ENCODE measurements around the gene NRXN3.

The NRXN3 gene

DNA sequence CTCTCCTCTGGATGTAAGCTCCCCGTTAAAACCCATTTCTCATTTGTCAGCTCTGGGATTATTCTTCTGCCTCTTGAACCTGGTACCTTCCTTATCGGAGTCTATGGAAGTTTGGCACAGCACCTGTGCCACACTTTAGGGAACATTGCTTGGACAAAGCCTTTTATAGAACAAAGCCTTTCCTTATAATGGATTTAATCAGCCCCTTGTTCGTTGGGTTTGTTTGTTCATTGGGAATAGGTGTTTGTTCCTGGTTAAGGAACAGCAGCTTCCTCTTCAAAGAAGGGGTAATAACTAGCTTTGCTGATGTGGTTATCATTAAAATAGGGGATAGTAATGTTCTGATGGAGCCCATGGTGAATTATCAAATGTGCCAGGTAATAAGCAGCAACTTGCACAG, 70.4 kb downstream of the NRXN3 start:
- H3K79me2 ChIP-seq (ENCODE audit: control insufficient read depth, insufficient read depth, low read length, unreplicated experiment), result no peaks in the 10 kb centered on the region
- H3K4me1 ChIP-seq (ENCODE audit: control insufficient read depth, insufficient read depth, low read length, unreplicated experiment), result no peaks in the 10 kb centered on the region
- no peak overlapping the region for H3K4me3 ChIP-seq (ENCODE audit: low read depth, low read length)
- H3K36me3 ChIP-seq (ENCODE audit: insufficient read depth, low read length), result no peaks in the 10 kb centered on the region
- no peak overlapping the region for H3K27ac ChIP-seq (ENCODE audit: low read depth, low read length)
- no peak overlapping the region for H2AFZ ChIP-seq (ENCODE audit: low read length, unreplicated experiment)
- no peaks in the 10 kb centered on the region for H3K27me3 ChIP-seq (ENCODE audit: insufficient read depth, low read length)

DNA sequence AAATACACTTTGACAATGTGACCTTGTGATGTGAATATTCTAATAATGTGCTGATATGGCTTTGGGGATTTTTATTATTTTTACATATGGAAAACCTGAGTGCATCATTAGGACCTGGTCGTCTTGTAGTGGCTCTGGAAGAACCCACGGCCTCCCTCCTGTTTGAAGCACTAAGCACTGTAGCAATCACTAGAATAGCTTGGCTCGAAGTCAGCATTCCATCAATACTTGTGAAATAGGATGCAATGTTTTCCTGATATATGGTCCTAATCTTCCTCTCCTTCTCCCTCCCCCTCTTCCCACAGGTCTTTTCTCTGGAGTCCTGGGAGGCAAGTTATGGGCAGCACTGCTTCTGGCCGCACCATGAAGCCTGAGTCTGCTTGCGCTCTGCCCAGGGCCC, 71.9 kb downstream of the NRXN3 start:
- Histone ChIP-seq H3K79me2 (ENCODE audit: control insufficient read depth, insufficient read depth, low read length, unreplicated experiment) (no peaks in the 10 kb centered on the region), H3K27ac (ENCODE audit: low read depth, low read length) (no peak overlapping the region), H3K36me3 (ENCODE audit: insufficient read depth, low read length) (no peaks in the 10 kb centered on the region), H3K4me1 (ENCODE audit: control insufficient read depth, insufficient read depth, low read length, unreplicated experiment) (no peaks in the 10 kb centered on the region), H3K4me3 (ENCODE audit: low read depth, low read length) (no peak overlapping the region), H3K27me3 (ENCODE audit: insufficient read depth, low read length) (no peaks in the 10 kb centered on the region), H2AFZ (ENCODE audit: low read length, unreplicated experiment) (no peak overlapping the region)

- Histone ChIP-seq H3K27me3 (ENCODE audit: insufficient read depth, low read length) (no peaks in the 10 kb centered on the region), H3K4me1 (ENCODE audit: control insufficient read depth, insufficient read depth, low read length, unreplicated experiment) (no peaks in the 10 kb centered on the region)
Observed at GRCh38 chr14:78243187-78243586, 73.0 kb downstream of the NRXN3 start.

DNA sequence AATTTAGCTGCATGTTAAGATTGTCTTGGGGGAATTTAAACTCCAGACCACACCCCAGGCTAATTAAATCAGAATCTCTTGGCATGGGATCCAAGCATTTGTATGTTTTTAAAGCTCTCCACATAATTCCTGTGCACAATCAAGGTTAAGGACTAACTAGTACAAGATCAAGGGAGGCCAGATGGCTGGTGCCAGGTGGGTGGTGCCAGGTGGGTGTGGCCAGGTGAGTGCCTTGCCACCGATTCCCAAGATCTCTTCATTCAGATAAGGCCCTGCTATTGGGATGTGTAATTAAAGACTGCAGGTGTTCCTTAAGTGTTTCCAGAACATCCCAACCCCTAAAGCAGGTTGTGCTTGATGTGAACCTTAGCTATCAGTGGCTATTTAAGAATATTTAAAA, 75.1 kb downstream of the NRXN3 start:
- H3K79me2 ChIP-seq (ENCODE audit: control insufficient read depth, insufficient read depth, low read length, unreplicated experiment), result no peaks in the 10 kb centered on the region
- no peaks in the 10 kb centered on the region for H3K36me3 ChIP-seq (ENCODE audit: insufficient read depth, low read length)
- no peak overlapping the region for H3K27ac ChIP-seq (ENCODE audit: low read depth, low read length)
- no peak overlapping the region for H3K4me3 ChIP-seq (ENCODE audit: low read depth, low read length)
- H3K4me1 ChIP-seq (ENCODE audit: control insufficient read depth, insufficient read depth, low read length, unreplicated experiment), result no peaks in the 10 kb centered on the region
- H2AFZ ChIP-seq (ENCODE audit: low read length, unreplicated experiment), result no peak overlapping the region
- no peaks in the 10 kb centered on the region for H3K27me3 ChIP-seq (ENCODE audit: insufficient read depth, low read length)

More at GRCh38 chr14:78243187-78243586, 73.0 kb downstream of the NRXN3 start:
- Histone ChIP-seq H3K4me3 (ENCODE audit: low read depth, low read length) (no peak overlapping the region), H3K36me3 (ENCODE audit: insufficient read depth, low read length) (no peaks in the 10 kb centered on the region), H3K27ac (ENCODE audit: low read depth, low read length) (no peak overlapping the region), H2AFZ (ENCODE audit: low read length, unreplicated experiment) (no peak overlapping the region), H3K79me2 (ENCODE audit: control insufficient read depth, insufficient read depth, low read length, unreplicated experiment) (no peaks in the 10 kb centered on the region)

DNA sequence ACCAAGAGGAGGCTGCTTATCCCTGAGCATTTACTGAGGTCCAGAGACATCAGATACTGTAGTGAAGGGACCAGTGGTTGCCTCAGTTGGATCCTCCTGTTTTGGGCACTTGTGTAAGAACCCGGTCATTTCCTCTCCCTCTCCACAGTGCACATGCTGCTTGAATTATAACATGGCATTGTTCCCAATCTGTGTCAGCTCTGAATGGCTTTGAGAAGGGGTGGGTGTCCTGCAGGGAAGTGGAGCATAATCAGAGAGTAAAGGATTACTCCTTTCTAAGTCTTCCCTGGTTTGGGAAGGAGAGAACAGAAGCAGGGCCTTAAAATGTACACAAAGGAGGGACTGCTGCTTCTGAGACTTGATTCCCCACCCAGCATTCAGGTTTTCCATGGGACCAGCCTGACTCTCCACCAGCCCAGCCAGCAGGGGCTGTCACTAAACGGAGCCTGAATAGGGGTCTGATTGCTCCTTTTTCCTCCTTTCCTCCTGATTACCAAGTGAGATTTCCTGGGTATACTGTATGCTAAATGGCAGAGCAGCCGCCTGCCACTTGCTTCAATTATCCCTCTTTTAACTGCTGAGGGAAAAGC, 78.4 kb downstream of the NRXN3 start:
- H3K79me2 ChIP-seq (ENCODE audit: control insufficient read depth, insufficient read depth, low read length, unreplicated experiment), result no peaks in the 10 kb centered on the region
- no peak overlapping the region for H2AFZ ChIP-seq (ENCODE audit: low read length, unreplicated experiment)
- no peaks in the 10 kb centered on the region for H3K27me3 ChIP-seq (ENCODE audit: insufficient read depth, low read length)
- no peak overlapping the region for H3K4me3 ChIP-seq (ENCODE audit: low read depth, low read length)
- H3K27ac ChIP-seq (ENCODE audit: low read depth, low read length), result no peak overlapping the region
- H3K36me3 ChIP-seq (ENCODE audit: insufficient read depth, low read length), result no peaks in the 10 kb centered on the region
- no peaks in the 10 kb centered on the region for H3K4me1 ChIP-seq (ENCODE audit: control insufficient read depth, insufficient read depth, low read length, unreplicated experiment)

DNA sequence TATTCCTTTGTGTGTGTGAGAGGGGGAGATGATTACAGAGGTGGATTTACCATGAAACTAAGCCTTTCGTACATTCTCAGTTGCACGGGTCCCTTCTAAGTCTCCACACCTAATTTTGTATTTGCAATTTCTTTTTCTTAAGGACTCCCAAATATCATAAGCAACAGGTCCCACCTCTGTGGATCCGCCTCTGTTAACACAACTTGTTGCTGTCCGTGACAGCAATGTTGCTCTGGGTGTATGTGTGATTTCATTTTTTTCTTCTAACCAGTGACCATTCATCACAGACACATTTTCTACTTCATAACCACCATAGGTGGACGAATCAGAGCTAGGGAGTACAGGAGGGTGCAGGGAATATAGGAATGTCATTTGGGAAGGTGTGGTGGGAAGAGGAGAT, 81.1 kb downstream of the NRXN3 start:
- Histone ChIP-seq H3K27ac (ENCODE audit: low read depth, low read length) (no peak overlapping the region), H3K79me2 (ENCODE audit: control insufficient read depth, insufficient read depth, low read length, unreplicated experiment) (no peaks in the 10 kb centered on the region), H3K4me1 (ENCODE audit: control insufficient read depth, insufficient read depth, low read length, unreplicated experiment) (no peaks in the 10 kb centered on the region), H2AFZ (ENCODE audit: low read length, unreplicated experiment) (no peak overlapping the region), H3K4me3 (ENCODE audit: low read depth, low read length) (no peak overlapping the region), H3K36me3 (ENCODE audit: insufficient read depth, low read length) (no peaks in the 10 kb centered on the region), H3K27me3 (ENCODE audit: insufficient read depth, low read length) (no peaks in the 10 kb centered on the region)

DNA sequence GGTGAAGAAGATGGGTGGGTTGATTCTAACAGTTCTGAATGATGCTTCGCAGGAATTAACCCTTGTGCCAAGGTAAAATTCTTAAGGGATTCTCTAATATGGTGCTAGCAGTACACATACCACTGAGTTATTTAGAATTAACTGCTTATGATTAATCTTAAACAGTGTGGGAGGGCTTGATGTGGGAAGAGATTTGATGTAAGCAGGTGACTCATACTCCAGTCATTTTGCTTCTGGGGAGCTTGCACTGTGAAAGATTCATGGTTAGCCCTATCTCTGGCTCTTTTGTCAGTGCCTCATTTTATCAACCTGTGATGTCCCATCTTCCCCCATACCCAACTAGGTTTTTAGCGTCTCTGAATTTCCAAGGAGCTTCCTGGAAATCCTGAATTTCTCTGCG, 83.8 kb downstream of the NRXN3 start:
- Histone ChIP-seq H3K4me3 (ENCODE audit: low read depth, low read length) (no peak overlapping the region), H3K27ac (ENCODE audit: low read depth, low read length) (no peak overlapping the region), H3K27me3 (ENCODE audit: insufficient read depth, low read length) (no peaks in the 10 kb centered on the region), H3K36me3 (ENCODE audit: insufficient read depth, low read length) (no peaks in the 10 kb centered on the region), H3K4me1 (ENCODE audit: control insufficient read depth, insufficient read depth, low read length, unreplicated experiment) (no peaks in the 10 kb centered on the region), H3K79me2 (ENCODE audit: control insufficient read depth, insufficient read depth, low read length, unreplicated experiment) (no peaks in the 10 kb centered on the region), H2AFZ (ENCODE audit: low read length, unreplicated experiment) (no peak overlapping the region)

DNA sequence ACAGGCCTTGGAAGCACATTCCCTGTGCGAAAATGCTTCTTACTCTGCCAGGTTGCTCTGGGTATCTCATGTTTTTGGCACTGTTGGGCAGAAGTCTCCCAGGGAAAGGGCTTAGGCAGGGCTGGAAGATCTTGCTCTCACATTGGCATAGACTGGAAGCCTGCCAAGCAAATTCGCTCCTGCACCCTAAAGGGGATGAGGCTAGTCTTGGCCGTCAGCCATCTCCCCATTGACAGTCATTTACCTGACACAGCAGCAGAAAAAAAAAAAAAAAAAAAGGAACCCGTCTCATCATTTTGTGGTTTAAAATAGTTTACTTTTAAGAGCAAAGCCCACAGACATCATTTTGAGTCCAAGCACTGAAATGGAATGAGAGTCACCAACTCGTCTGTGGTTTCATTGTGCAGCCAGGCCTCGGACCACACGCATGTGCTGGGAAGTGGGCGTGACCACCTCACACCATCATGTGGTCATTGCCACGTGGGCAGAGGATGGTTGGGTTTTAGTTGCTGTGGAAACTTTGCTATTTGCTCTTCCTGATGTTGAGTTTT, 84.8 kb downstream of the NRXN3 start:
- H2AFZ ChIP-seq (ENCODE audit: low read length, unreplicated experiment), result no peak overlapping the region
- H3K4me1 ChIP-seq (ENCODE audit: control insufficient read depth, insufficient read depth, low read length, unreplicated experiment), result no peaks in the 10 kb centered on the region
- no peaks in the 10 kb centered on the region for H3K36me3 ChIP-seq (ENCODE audit: insufficient read depth, low read length)
- no peaks in the 10 kb centered on the region for H3K79me2 ChIP-seq (ENCODE audit: control insufficient read depth, insufficient read depth, low read length, unreplicated experiment)
- no peaks in the 10 kb centered on the region for H3K27me3 ChIP-seq (ENCODE audit: insufficient read depth, low read length)
- H3K27ac ChIP-seq (ENCODE audit: low read depth, low read length), result no peak overlapping the region
- no peak overlapping the region for H3K4me3 ChIP-seq (ENCODE audit: low read depth, low read length)

- Histone ChIP-seq H3K4me3 (ENCODE audit: low read depth, low read length) (no peak overlapping the region), H3K36me3 (ENCODE audit: insufficient read depth, low read length) (no peaks in the 10 kb centered on the region), H3K79me2 (ENCODE audit: control insufficient read depth, insufficient read depth, low read length, unreplicated experiment) (no peaks in the 10 kb centered on the region), H3K27ac (ENCODE audit: low read depth, low read length) (no peak overlapping the region), H3K27me3 (ENCODE audit: insufficient read depth, low read length) (no peaks in the 10 kb centered on the region), H2AFZ (ENCODE audit: low read length, unreplicated experiment) (no peak overlapping the region), H3K4me1 (ENCODE audit: control insufficient read depth, insufficient read depth, low read length, unreplicated experiment) (no peaks in the 10 kb centered on the region)
Observed at GRCh38 chr14:78259831-78260230, 89.7 kb downstream of the NRXN3 start.

GRCh38 chr14:78278464-78279250, 108.5 kb downstream of the NRXN3 start:
- Histone ChIP-seq H3K4me1 (ENCODE audit: control insufficient read depth, insufficient read depth, low read length, unreplicated experiment) (no peaks in the 10 kb centered on the region), H2AFZ (ENCODE audit: low read length, unreplicated experiment) (no peak overlapping the region), H3K27ac (ENCODE audit: low read depth, low read length) (no peak overlapping the region), H3K36me3 (ENCODE audit: insufficient read depth, low read length) (no peaks in the 10 kb centered on the region), H3K4me3 (ENCODE audit: low read depth, low read length) (no peak overlapping the region), H3K27me3 (ENCODE audit: insufficient read depth, low read length) (no peaks in the 10 kb centered on the region), H3K79me2 (ENCODE audit: control insufficient read depth, insufficient read depth, low read length, unreplicated experiment) (no peaks in the 10 kb centered on the region)

- H3K36me3 ChIP-seq (ENCODE audit: insufficient read depth, low read length), result no peaks in the 10 kb centered on the region
- H2AFZ ChIP-seq (ENCODE audit: low read length, unreplicated experiment), result no peak overlapping the region
- no peaks in the 10 kb centered on the region for H3K79me2 ChIP-seq (ENCODE audit: control insufficient read depth, insufficient read depth, low read length, unreplicated experiment)
- no peaks in the 10 kb centered on the region for H3K27me3 ChIP-seq (ENCODE audit: insufficient read depth, low read length)
- H3K27ac ChIP-seq (ENCODE audit: low read depth, low read length), result no peak overlapping the region
- no peak overlapping the region for H3K4me3 ChIP-seq (ENCODE audit: low read depth, low read length)
- no peaks in the 10 kb centered on the region for H3K4me1 ChIP-seq (ENCODE audit: control insufficient read depth, insufficient read depth, low read length, unreplicated experiment)
Observed at GRCh38 chr14:78282437-78282836, 112.3 kb downstream of the NRXN3 start.

Measured in ACC112 (cell line).